Activated naive CD8-positive, alpha-beta T cell treated with anti-CD3 and anti-CD28 coated beads for 36 hours (primary cell): ENCODE measurements around the gene RSAD1. TPM values are rescaled to one million over a fixed set of nuclear protein-coding genes. Genes with fewer than 3 reads are reported as not detected.

ENCODE experiments used
- DNase-seq: peaks from one replicate; pipeline ENCODE4 v3.0.0; 2021
- H3K27ac Mint-ChIP-seq: one replicate; pipeline ENCODE4 v1.8.0; 2022; ENCODE audit warnings: mild to moderate bottlenecking, moderate library complexity, mixed read lengths
- H3K27me3 Mint-ChIP-seq: one replicate; pipeline ENCODE4 v1.8.0; 2022; ENCODE audit warnings: mild to moderate bottlenecking, mixed read lengths
- H3K36me3 Mint-ChIP-seq: one replicate; pipeline ENCODE4 v1.8.0; 2021; ENCODE audit warnings: mild to moderate bottlenecking, mixed read lengths
- H3K4me1 Mint-ChIP-seq: one replicate; pipeline ENCODE4 v1.8.0; 2021; ENCODE audit warnings: mixed read lengths
- H3K4me3 Mint-ChIP-seq: one replicate; pipeline ENCODE4 v1.8.0; 2022; ENCODE audit warnings: mild to moderate bottlenecking, moderate library complexity, mixed read lengths
- H3K9me3 Mint-ChIP-seq: one replicate; pipeline ENCODE4 v1.8.0; 2022; ENCODE audit warnings: mixed read lengths
- total RNA-seq, 2 experiments: library from RNA; stranded (reverse); gene quantifications; one replicate each; pipeline ENCODE4 v1.2.3, GENCODE V29; 2021

The RSAD1 gene
- total RNA-seq, 2 experiments from 2014 or later: 36.5 to 37.0 TPM

- Mint-ChIP-seq H3K9me3 (no peaks in the 10 kb centered on the region), H3K27ac (no peak overlapping the region), H3K27me3 (no peaks in the 10 kb centered on the region), H3K4me3 (no peak overlapping the region), H3K4me1 (no peaks in the 10 kb centered on the region), H3K36me3 (no peaks in the 10 kb centered on the region)
- no peak for DNase-seq
Observed at GRCh38 chr17:50491505-50491904, 12.8 kb downstream of the RSAD1 start.

- Mint-ChIP-seq H3K4me1 (no peaks in the 10 kb centered on the region), H3K9me3 (no peaks in the 10 kb centered on the region), H3K27me3 (no peaks in the 10 kb centered on the region), H3K27ac (no peak overlapping the region), H3K4me3 (no peak overlapping the region), H3K36me3 (no peaks in the 10 kb centered on the region)
- no peak for DNase-seq
Observed at GRCh38 chr17:50492214-50492613, 13.6 kb downstream of the RSAD1 start.

GRCh38 chr17:50493744-50494143 lies 15.1 kb downstream of the RSAD1 start:
- Mint-ChIP-seq H3K4me1 (no peaks in the 10 kb centered on the region), H3K27ac (no peak overlapping the region), H3K36me3 (no peaks in the 10 kb centered on the region), H3K9me3 (no peaks in the 10 kb centered on the region), H3K27me3 (no peaks in the 10 kb centered on the region), H3K4me3 (no peak overlapping the region)
- no peak for DNase-seq

GRCh38 chr17:50495217-50495823 lies 16.7 kb downstream of the RSAD1 start:
- Mint-ChIP-seq H3K27ac (no peak overlapping the region), H3K9me3 (no peaks in the 10 kb centered on the region), H3K36me3 (no peaks in the 10 kb centered on the region), H3K4me1 (no peaks in the 10 kb centered on the region), H3K4me3 (no peak overlapping the region), H3K27me3 (no peaks in the 10 kb centered on the region)
- DNase-seq: no peak

GRCh38 chr17:50495918-50496317 lies 17.3 kb downstream of the RSAD1 start:
- Mint-ChIP-seq H3K9me3 (no peaks in the 10 kb centered on the region), H3K4me1 (no peaks in the 10 kb centered on the region), H3K36me3 (no peaks in the 10 kb centered on the region), H3K4me3 (no peak overlapping the region), H3K27ac (no peak overlapping the region), H3K27me3 (no peaks in the 10 kb centered on the region)
- no peak for DNase-seq

- no peaks in the 10 kb centered on the region for H3K27me3 Mint-ChIP-seq
- H3K36me3 Mint-ChIP-seq: no peaks in the 10 kb centered on the region
- H3K4me3 Mint-ChIP-seq: no peak overlapping the region
- DNase-seq: no peak
- no peak overlapping the region for H3K27ac Mint-ChIP-seq
- H3K9me3 Mint-ChIP-seq: no peaks in the 10 kb centered on the region
- no peaks in the 10 kb centered on the region for H3K4me1 Mint-ChIP-seq
Observed at GRCh38 chr17:50498021-50498874, 19.6 kb downstream of the RSAD1 start.

GRCh38 chr17:50499270-50499669 lies 20.6 kb downstream of the RSAD1 start:
- H3K4me1 Mint-ChIP-seq: peaks cover 5% of the 10 kb centered on the region
- no peak overlapping the region for H3K27ac Mint-ChIP-seq
- no peaks in the 10 kb centered on the region for H3K36me3 Mint-ChIP-seq
- H3K4me3 Mint-ChIP-seq: no peak overlapping the region
- no peaks in the 10 kb centered on the region for H3K27me3 Mint-ChIP-seq
- H3K9me3 Mint-ChIP-seq: no peaks in the 10 kb centered on the region
- DNase-seq: no peak

- H3K36me3 Mint-ChIP-seq: no peaks in the 10 kb centered on the region
- H3K27me3 Mint-ChIP-seq: no peaks in the 10 kb centered on the region
- H3K9me3 Mint-ChIP-seq: no peaks in the 10 kb centered on the region
- peaks cover 8% of the 10 kb centered on the region for H3K4me1 Mint-ChIP-seq
- no peak overlapping the region for H3K4me3 Mint-ChIP-seq
- H3K27ac Mint-ChIP-seq: no peak overlapping the region
- DNase-seq: no peak
Observed at GRCh38 chr17:50499721-50500120, 21.1 kb downstream of the RSAD1 start.

- no peaks in the 10 kb centered on the region for H3K9me3 Mint-ChIP-seq
- no peaks in the 10 kb centered on the region for H3K27me3 Mint-ChIP-seq
- H3K27ac Mint-ChIP-seq: no peak overlapping the region
- H3K4me1 Mint-ChIP-seq: peaks cover 9% of the 10 kb centered on the region
- no peak for DNase-seq
- H3K4me3 Mint-ChIP-seq: no peak overlapping the region
- H3K36me3 Mint-ChIP-seq: no peaks in the 10 kb centered on the region
Observed at GRCh38 chr17:50501054-50501453, 22.4 kb downstream of the RSAD1 start.

- Mint-ChIP-seq H3K9me3 (no peaks in the 10 kb centered on the region), H3K27me3 (no peaks in the 10 kb centered on the region), H3K4me1 (peaks cover 9% of the 10 kb centered on the region), H3K36me3 (no peaks in the 10 kb centered on the region), H3K4me3 (no peak overlapping the region), H3K27ac (no peak overlapping the region)
- no peak for DNase-seq
Observed at GRCh38 chr17:50502301-50502990, 23.8 kb downstream of the RSAD1 start.

GRCh38 chr17:50505591-50506130 lies 27.0 kb downstream of the RSAD1 start:
- Mint-ChIP-seq H3K9me3 (no peaks in the 10 kb centered on the region), H3K27ac (no peak overlapping the region), H3K4me3 (no peak overlapping the region), H3K36me3 (no peaks in the 10 kb centered on the region), H3K27me3 (no peaks in the 10 kb centered on the region), H3K4me1 (peaks cover 20% of the 10 kb centered on the region)
- DNase-seq: no peak

- no peaks in the 10 kb centered on the region for H3K9me3 Mint-ChIP-seq
- H3K27me3 Mint-ChIP-seq: no peaks in the 10 kb centered on the region
- H3K36me3 Mint-ChIP-seq: no peaks in the 10 kb centered on the region
- peaks cover 26% of the 10 kb centered on the region for H3K4me1 Mint-ChIP-seq
- H3K27ac Mint-ChIP-seq: no peak overlapping the region
- DNase-seq: no peak
- no peak overlapping the region for H3K4me3 Mint-ChIP-seq
Observed at GRCh38 chr17:50506298-50506697, 27.6 kb downstream of the RSAD1 start.

GRCh38 chr17:50507871-50508572 lies 29.4 kb downstream of the RSAD1 start, which contains the start of gene MYCBPAP:
Gene MYCBPAP (plus strand): TSS chr17:50508439. CDS start chr17:50508675, 236 bp downstream.
- no peaks in the 10 kb centered on the region for H3K36me3 Mint-ChIP-seq
- H3K4me1 Mint-ChIP-seq: peaks cover 35% of the 10 kb centered on the region
- DNase-seq: peak; percentile 83
- H3K4me3 Mint-ChIP-seq: peak within 1 kb of the TSS; percentile 85
- peak within 1 kb of the TSS; percentile 76 for H3K27ac Mint-ChIP-seq
- H3K27me3 Mint-ChIP-seq: no peaks in the 10 kb centered on the region
- H3K9me3 Mint-ChIP-seq: no peaks in the 10 kb centered on the region

- H3K27me3 Mint-ChIP-seq: no peaks in the 10 kb centered on the region
Observed at GRCh38 chr17:50508573-50509460, 30.2 kb downstream of the RSAD1 start.

More at GRCh38 chr17:50508573-50509460, 30.2 kb downstream of the RSAD1 start:
- H3K4me3 Mint-ChIP-seq: peak overlapping the region; percentile 85
- peaks cover 32% of the 10 kb centered on the region for H3K4me1 Mint-ChIP-seq
- H3K36me3 Mint-ChIP-seq: no peaks in the 10 kb centered on the region
- no peak for DNase-seq
- peak overlapping the region; percentile 54 for H3K27ac Mint-ChIP-seq
- H3K9me3 Mint-ChIP-seq: no peaks in the 10 kb centered on the region
